HEK293 (cell line): ENCODE measurements around the gene FBN2.

Source experiments
- CTCF ChIA-PET: fragments of 350-600 bp; formaldehyde crosslinking; extraction: SDS; loops from one replicate; lab custom pipeline; 2021; ENCODE audit warnings: antibody characterized with exemption; lab: Yijun Ruan, JAX
- POLR2A ChIA-PET: fragments of 300-600 bp; formaldehyde crosslinking; extraction: SDS; loops from one replicate; lab custom pipeline; 2020; ENCODE audit warnings: antibody characterized with exemption, inconsistent platforms; lab: Yijun Ruan, JAX
- H3K27ac ChIP-seq: fragments of 200-500 bp; sonication (Bioruptor generic); 2 replicates; pipeline ENCODE4 v1.5.1; 2014; ENCODE audit warnings: low read depth, low read length, control low read depth, inconsistent platforms; ENCODE audit errors: extremely low read depth
- H3K36me3 ChIP-seq, 2 experiments: fragments of 200-500 bp in 1 of 2; sonication (Bioruptor generic) in 1 of 2; 1 replicate in 1 of 2; 2 replicates in 1 of 2; pipeline ENCODE4 v1.5.1; 2014 to 2017; ENCODE audit warnings: inconsistent platforms in 2 of 2, low read length in 2 of 2; ENCODE audit not compliant: control insufficient read depth in 2 of 2, insufficient read depth in 1 of 2
- H3K4me1 ChIP-seq: fragments of 200-500 bp; sonication (Bioruptor generic); 2 replicates; pipeline ENCODE4 v1.5.1; 2014; ENCODE audit warnings: mild to moderate bottlenecking, low read length, inconsistent platforms; ENCODE audit not compliant: control insufficient read depth, insufficient read depth
- H3K4me3 ChIP-seq: 2 replicates; pipeline ENCODE4 v1.5.1; 2011; ENCODE audit warnings: low read depth, mild to moderate bottlenecking, control low read depth, low read length, moderate library complexity
- H3K9me3 ChIP-seq: fragments of 200-500 bp; sonication (Bioruptor generic); 2 replicates; pipeline ENCODE4 v1.5.1; 2014; ENCODE audit warnings: low read depth, low read length, inconsistent platforms; ENCODE audit not compliant: control insufficient read depth, insufficient read depth
- HOXD13 ChIP-seq: sonication (generic); formaldehyde crosslinking; IDR thresholded peaks from 2 replicates; pipeline ENCODE4 v1.8.0; 2022; ENCODE audit warnings: missing genetic modification reagents, borderline replicate concordance
- KLF10 ChIP-seq: fragments of 450-650 bp; IDR thresholded peaks from 2 replicates; pipeline ENCODE4 v1.5.1; 2018; ENCODE audit warnings: missing biosample characterization, mild to moderate bottlenecking, missing genetic modification characterization
- SCRT1 ChIP-seq: fragments of 450-650 bp; formaldehyde crosslinking; IDR thresholded peaks from 2 replicates; pipeline ENCODE4 v1.5.1; 2016; ENCODE audit warnings: missing biosample characterization, missing genetic modification characterization, borderline replicate concordance
- ZNF114 ChIP-seq: fragments of 450-650 bp; formaldehyde crosslinking; IDR thresholded peaks from 2 replicates; pipeline ENCODE4 v1.5.0; 2017; ENCODE audit warnings: missing biosample characterization, missing genetic modification characterization
- ZNF132 ChIP-seq: fragments of 450-650 bp; formaldehyde crosslinking; IDR thresholded peaks from 2 replicates; pipeline ENCODE4 v1.5.1; 2017; ENCODE audit warnings: missing biosample characterization, missing genetic modification characterization, borderline replicate concordance
- ZNF140 ChIP-seq: fragments of 450-650 bp; formaldehyde crosslinking; IDR thresholded peaks from 2 replicates; pipeline ENCODE4 v1.5.1; 2016; ENCODE audit warnings: missing biosample characterization, missing genetic modification characterization
- ZNF157 ChIP-seq: fragments of 450-650 bp; formaldehyde crosslinking; IDR thresholded peaks from 2 replicates; pipeline ENCODE4 v1.5.1; 2016; ENCODE audit warnings: missing biosample characterization, missing genetic modification characterization
- ZNF169 ChIP-seq: fragments of 450-650 bp; formaldehyde crosslinking; IDR thresholded peaks from 2 replicates; pipeline ENCODE4 v1.5.1; 2016; ENCODE audit warnings: missing biosample characterization, missing genetic modification characterization
- ZNF184 ChIP-seq: fragments of 450-650 bp; IDR thresholded peaks from 2 replicates; pipeline ENCODE4 v1.5.1; 2018; ENCODE audit warnings: missing biosample characterization, mild to moderate bottlenecking, missing genetic modification characterization
- ZNF266 ChIP-seq: fragments of 450-650 bp; formaldehyde crosslinking; IDR thresholded peaks from 2 replicates; pipeline ENCODE4 v1.5.1; 2016; ENCODE audit warnings: missing biosample characterization, missing genetic modification characterization, low read depth
- ZNF433 ChIP-seq: fragments of 450-650 bp; formaldehyde crosslinking; IDR thresholded peaks from 2 replicates; pipeline ENCODE4 v1.5.1; 2016; ENCODE audit warnings: missing biosample characterization, missing genetic modification characterization, low read depth
- ZNF501 ChIP-seq: fragments of 450-650 bp; formaldehyde crosslinking; IDR thresholded peaks from 2 replicates; pipeline ENCODE4 v1.5.1; 2016; ENCODE audit warnings: missing biosample characterization, missing genetic modification characterization
- ZNF548 ChIP-seq: fragments of 450-650 bp; formaldehyde crosslinking; IDR thresholded peaks from 2 replicates; pipeline ENCODE4 v1.5.1; 2016; ENCODE audit warnings: missing biosample characterization, missing genetic modification characterization
- ZNF558 ChIP-seq: fragments of 450-650 bp; formaldehyde crosslinking; IDR thresholded peaks from 2 replicates; pipeline ENCODE4 v1.5.1; 2016; ENCODE audit warnings: missing biosample characterization, missing genetic modification characterization
- ZNF664 ChIP-seq: fragments of 450-650 bp; formaldehyde crosslinking; IDR thresholded peaks from 2 replicates; pipeline ENCODE4 v1.5.1; 2016; ENCODE audit warnings: missing biosample characterization, missing genetic modification characterization
- ZNF670 ChIP-seq: fragments of 450-650 bp; formaldehyde crosslinking; IDR thresholded peaks from 2 replicates; pipeline ENCODE4 v1.5.1; 2016; ENCODE audit warnings: missing biosample characterization, missing genetic modification characterization, low read depth
- ZNF707 ChIP-seq: fragments of 450-650 bp; formaldehyde crosslinking; IDR thresholded peaks from 2 replicates; pipeline ENCODE4 v1.5.1; 2016; ENCODE audit warnings: missing biosample characterization, missing genetic modification characterization
- ZNF785 ChIP-seq: fragments of 450-650 bp; formaldehyde crosslinking; IDR thresholded peaks from 2 replicates; pipeline ENCODE4 v1.5.1; 2016; ENCODE audit warnings: missing biosample characterization, missing genetic modification characterization
- ZXDB ChIP-seq: fragments of 450-650 bp; formaldehyde crosslinking; IDR thresholded peaks from 2 replicates; pipeline ENCODE4 v1.5.1; 2016; ENCODE audit warnings: missing biosample characterization, missing genetic modification characterization
- TF ChIP-seq, protein P1 (sequence below): fragments of 450-650 bp; formaldehyde crosslinking; IDR thresholded peaks from 2 replicates; pipeline ENCODE4 v1.5.1; 2017; ENCODE audit warnings: missing biosample characterization, missing genetic modification characterization
- TF ChIP-seq, protein P2 (sequence below): fragments of 450-650 bp; formaldehyde crosslinking; IDR thresholded peaks from 2 replicates; pipeline ENCODE4 v1.5.1; 2016; ENCODE audit warnings: missing biosample characterization, missing genetic modification characterization
- TF ChIP-seq, protein P3 (sequence below): fragments of 450-650 bp; formaldehyde crosslinking; IDR thresholded peaks from 2 replicates; pipeline ENCODE4 v1.5.1; 2017; ENCODE audit warnings: missing biosample characterization, missing genetic modification characterization
- TF ChIP-seq, protein P4 (sequence below): fragments of 450-650 bp; formaldehyde crosslinking; conservative IDR thresholded peaks from 2 replicates; pipeline ENCODE4 v1.5.1; 2016; ENCODE audit warnings: low read depth, missing biosample characterization, missing genetic modification characterization

The FBN2 gene

DNA sequence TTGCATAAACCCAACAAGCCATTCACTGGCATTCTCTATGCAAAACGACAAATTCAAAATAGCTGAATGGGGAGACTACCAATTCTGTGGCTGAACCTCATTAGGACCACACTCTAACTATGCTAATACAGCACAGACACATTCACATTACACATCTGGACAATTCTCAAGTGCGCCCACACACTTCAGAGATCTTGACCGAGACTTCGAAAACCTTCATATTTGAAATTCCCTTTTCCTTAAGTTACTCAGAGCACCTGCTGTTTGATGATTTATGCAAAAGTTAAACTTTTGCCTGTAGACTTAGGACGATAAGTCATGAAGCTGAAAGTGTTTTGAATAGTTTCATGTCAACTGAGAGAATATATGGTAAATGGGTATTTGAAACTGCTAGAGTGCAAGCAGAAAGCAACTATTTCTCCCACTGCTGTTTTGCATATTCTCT, 111.9 kb downstream of the FBN2 start:
- ChIA-PET POLR2A (no interaction called here), CTCF (no interaction called here)
- Histone ChIP-seq H3K27ac (no peak overlapping the region), H3K9me3 (no peaks in the 10 kb centered on the region), H3K4me3 (no peak overlapping the region), H3K4me1 (peaks cover 3% of the 10 kb centered on the region; the same call in 1 of the 2 replicates), H3K36me3 (peaks cover 0 to 10% of the 10 kb centered on the region in 2 experiments; a peak in 1 of 3 replicates)
- TF ChIP-seq, protein P1, sequence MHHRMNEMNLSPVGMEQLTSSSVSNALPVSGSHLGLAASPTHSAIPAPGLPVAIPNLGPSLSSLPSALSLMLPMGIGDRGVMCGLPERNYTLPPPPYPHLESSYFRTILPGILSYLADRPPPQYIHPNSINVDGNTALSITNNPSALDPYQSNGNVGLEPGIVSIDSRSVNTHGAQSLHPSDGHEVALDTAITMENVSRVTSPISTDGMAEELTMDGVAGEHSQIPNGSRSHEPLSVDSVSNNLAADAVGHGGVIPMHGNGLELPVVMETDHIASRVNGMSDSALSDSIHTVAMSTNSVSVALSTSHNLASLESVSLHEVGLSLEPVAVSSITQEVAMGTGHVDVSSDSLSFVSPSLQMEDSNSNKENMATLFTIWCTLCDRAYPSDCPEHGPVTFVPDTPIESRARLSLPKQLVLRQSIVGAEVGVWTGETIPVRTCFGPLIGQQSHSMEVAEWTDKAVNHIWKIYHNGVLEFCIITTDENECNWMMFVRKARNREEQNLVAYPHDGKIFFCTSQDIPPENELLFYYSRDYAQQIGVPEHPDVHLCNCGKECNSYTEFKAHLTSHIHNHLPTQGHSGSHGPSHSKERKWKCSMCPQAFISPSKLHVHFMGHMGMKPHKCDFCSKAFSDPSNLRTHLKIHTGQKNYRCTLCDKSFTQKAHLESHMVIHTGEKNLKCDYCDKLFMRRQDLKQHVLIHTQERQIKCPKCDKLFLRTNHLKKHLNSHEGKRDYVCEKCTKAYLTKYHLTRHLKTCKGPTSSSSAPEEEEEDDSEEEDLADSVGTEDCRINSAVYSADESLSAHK, result 0 out of 2 replicates have a peak, but pooled peaks have one; percentile 52
- TF ChIP-seq SCRT1 (tag by site-specific recombination), result no peak
- no peak for TF ChIP-seq HOXD13
- TF ChIP-seq ZNF785 (tag by site-specific recombination), result no peak
- TF ChIP-seq ZNF548 (tag by site-specific recombination), result no peak
- TF ChIP-seq, protein P2, sequence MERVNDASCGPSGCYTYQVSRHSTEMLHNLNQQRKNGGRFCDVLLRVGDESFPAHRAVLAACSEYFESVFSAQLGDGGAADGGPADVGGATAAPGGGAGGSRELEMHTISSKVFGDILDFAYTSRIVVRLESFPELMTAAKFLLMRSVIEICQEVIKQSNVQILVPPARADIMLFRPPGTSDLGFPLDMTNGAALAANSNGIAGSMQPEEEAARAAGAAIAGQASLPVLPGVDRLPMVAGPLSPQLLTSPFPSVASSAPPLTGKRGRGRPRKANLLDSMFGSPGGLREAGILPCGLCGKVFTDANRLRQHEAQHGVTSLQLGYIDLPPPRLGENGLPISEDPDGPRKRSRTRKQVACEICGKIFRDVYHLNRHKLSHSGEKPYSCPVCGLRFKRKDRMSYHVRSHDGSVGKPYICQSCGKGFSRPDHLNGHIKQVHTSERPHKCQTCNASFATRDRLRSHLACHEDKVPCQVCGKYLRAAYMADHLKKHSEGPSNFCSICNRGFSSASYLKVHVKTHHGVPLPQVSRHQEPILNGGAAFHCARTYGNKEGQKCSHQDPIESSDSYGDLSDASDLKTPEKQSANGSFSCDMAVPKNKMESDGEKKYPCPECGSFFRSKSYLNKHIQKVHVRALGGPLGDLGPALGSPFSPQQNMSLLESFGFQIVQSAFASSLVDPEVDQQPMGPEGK (tag by site-specific recombination), result no peak
- TF ChIP-seq ZNF132, result no peak
- TF ChIP-seq ZNF140 (tag by site-specific recombination), result no peak

DNA sequence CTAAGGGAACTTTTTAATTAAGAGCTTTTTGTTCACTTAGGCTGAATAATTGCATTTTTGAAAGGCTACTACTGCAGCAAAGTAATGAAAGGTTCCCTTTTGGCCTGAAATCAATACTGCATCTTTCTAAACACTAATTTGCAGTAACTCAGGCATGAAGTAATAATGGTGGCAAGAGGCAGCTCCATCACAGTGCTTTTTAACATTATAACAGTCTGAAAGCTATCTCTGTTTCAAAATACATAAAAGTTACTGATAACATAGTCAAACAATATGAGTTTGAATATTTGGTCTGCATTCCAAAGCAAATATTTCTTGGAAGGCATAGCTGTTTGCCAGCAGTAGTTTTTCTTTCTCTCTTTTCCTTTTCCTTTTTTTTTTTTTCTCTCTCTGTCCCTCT, 113.4 kb downstream of the FBN2 start:
- CTCF ChIA-PET, result interaction anchor here (0.6 kb wide), 2 partner anchors 42 to 406 kb away, joined by 3 to 4 read pairs; no protein-coding TSS in a partner anchor
- peaks cover 3% of the 10 kb centered on the region; the same call in 1 of the 2 replicates for H3K4me1 ChIP-seq
- no peak overlapping the region for H3K27ac ChIP-seq
- no peak overlapping the region for H3K4me3 ChIP-seq
- TF ChIP-seq ZNF433 (tag by site-specific recombination) (no peak), ZNF157 (tag by site-specific recombination) (no peak), ZNF169 (tag by site-specific recombination) (no peak), ZNF184 (tag by site-specific recombination) (no peak)
- TF ChIP-seq, protein P3, sequence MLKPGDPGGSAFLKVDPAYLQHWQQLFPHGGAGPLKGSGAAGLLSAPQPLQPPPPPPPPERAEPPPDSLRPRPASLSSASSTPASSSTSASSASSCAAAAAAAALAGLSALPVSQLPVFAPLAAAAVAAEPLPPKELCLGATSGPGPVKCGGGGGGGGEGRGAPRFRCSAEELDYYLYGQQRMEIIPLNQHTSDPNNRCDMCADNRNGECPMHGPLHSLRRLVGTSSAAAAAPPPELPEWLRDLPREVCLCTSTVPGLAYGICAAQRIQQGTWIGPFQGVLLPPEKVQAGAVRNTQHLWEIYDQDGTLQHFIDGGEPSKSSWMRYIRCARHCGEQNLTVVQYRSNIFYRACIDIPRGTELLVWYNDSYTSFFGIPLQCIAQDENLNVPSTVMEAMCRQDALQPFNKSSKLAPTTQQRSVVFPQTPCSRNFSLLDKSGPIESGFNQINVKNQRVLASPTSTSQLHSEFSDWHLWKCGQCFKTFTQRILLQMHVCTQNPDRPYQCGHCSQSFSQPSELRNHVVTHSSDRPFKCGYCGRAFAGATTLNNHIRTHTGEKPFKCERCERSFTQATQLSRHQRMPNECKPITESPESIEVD (tag by site-specific recombination), result 0 out of 2 replicates have a peak, but pooled peaks have one; percentile 16
- TF ChIP-seq, all 188 proteins: peak for 1
- POLR2A ChIA-PET, result no interaction called here
- H3K9me3 ChIP-seq, result no peaks in the 10 kb centered on the region
- peaks cover 0 to 10% of the 10 kb centered on the region in 2 experiments; a peak in 1 of 3 replicates for H3K36me3 ChIP-seq

DNA sequence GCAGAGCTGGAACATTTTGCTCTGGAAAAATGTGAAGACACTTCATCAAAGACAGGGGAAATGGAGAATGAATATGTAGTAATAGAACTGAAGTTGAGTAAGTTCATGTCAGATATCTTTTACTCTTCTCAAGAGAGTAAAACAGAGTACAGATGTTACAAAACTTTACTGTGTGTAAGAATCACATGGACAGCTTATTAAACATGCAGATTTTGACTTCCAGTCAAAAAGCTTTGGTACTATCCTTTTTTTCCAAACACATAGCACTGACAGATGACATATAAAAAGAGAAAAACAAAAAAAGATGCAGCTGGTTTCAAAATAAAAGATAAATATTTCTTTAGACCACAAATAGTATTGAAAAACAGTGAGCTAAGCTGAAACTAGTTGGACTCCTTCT, 115.4 kb downstream of the FBN2 start:
- POLR2A ChIA-PET, result no interaction called here
- peaks cover 3% of the 10 kb centered on the region; the same call in 1 of the 2 replicates for H3K4me1 ChIP-seq
- CTCF ChIA-PET, result interaction anchor here (0.7 kb wide), 1 partner anchor 1145 kb away, joined by 3 read pairs; no protein-coding TSS in a partner anchor
- no peak for TF ChIP-seq ZNF266 (tag by site-specific recombination)
- no peak for TF ChIP-seq KLF10 (tag by site-specific recombination)
- no peak for TF ChIP-seq ZNF501
- no peak for TF ChIP-seq ZNF707
- no peak for TF ChIP-seq ZNF114 (tag by site-specific recombination)
- no peak for TF ChIP-seq ZNF670 (tag by site-specific recombination)
- no peak for TF ChIP-seq ZXDB (tag by site-specific recombination)
- no peak for TF ChIP-seq ZNF664 (tag by site-specific recombination)
- no peak for TF ChIP-seq ZNF548 (tag by site-specific recombination)
- TF ChIP-seq, protein P4, sequence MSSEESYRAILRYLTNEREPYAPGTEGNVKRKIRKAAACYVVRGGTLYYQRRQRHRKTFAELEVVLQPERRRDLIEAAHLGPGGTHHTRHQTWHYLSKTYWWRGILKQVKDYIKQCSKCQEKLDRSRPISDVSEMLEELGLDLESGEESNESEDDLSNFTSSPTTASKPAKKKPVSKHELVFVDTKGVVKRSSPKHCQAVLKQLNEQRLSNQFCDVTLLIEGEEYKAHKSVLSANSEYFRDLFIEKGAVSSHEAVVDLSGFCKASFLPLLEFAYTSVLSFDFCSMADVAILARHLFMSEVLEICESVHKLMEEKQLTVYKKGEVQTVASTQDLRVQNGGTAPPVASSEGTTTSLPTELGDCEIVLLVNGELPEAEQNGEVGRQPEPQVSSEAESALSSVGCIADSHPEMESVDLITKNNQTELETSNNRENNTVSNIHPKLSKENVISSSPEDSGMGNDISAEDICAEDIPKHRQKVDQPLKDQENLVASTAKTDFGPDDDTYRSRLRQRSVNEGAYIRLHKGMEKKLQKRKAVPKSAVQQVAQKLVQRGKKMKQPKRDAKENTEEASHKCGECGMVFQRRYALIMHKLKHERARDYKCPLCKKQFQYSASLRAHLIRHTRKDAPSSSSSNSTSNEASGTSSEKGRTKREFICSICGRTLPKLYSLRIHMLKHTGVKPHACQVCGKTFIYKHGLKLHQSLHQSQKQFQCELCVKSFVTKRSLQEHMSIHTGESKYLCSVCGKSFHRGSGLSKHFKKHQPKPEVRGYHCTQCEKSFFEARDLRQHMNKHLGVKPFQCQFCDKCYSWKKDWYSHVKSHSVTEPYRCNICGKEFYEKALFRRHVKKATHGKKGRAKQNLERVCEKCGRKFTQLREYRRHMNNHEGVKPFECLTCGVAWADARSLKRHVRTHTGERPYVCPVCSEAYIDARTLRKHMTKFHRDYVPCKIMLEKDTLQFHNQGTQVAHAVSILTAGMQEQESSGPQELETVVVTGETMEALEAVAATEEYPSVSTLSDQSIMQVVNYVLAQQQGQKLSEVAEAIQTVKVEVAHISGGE (tag by site-specific recombination), result no peak
- no peak for TF ChIP-seq ZNF558 (tag by site-specific recombination)

More for the DNA sequence above, 115.4 kb downstream of the FBN2 start:
- Histone ChIP-seq H3K4me3 (no peak overlapping the region), H3K9me3 (no peaks in the 10 kb centered on the region), H3K27ac (no peak overlapping the region), H3K36me3 (peaks cover 0 to 10% of the 10 kb centered on the region in 2 experiments; a peak in 1 of 3 replicates)
